ENCODE data around the gene ADARB2.

DNA sequence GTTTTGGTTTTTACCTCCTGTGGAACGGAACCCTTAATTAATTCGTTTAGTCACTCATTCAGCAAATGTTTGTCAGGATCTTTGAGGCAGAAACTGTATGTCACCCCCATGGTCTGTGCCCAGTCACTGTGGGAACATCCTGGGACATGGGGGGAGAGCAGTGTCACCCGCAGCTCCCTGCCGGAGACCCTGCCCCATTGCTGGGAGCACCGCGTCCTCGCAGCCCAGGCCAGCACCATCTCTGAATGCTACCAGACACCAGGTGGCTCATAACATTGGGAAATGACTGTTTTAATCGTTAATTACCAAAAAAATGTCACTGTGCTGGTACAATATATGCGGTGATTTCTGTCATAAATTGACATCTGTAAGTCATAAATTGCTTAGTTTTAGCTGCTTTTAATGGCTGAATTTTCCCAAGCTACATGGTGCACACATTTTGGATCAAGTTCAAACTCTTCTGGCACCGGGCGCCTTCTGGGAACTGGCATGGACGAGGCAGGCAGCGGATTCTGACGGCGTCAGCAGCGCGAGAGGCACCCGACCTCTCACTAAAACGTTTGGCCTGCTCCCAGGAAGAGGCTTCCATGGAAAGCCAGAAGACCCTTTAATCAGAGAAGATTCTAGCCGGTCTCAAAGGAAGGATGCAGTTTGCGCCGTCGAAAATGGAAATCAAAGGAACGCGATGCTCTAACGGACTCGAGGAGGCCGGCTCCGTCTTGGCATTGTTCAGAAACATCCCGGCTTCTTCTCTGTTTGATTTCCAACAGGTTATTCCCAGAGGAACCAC is 184.2 kb downstream of the ADARB2 start:
- no peak for TF ChIP-seq EZH2 (IDR thresholded peaks at IDR 0.05; ENCODE audit: insufficient read depth, poor library complexity, severe bottlenecking)
- TF ChIP-seq EZH2phosphoT487 (IDR thresholded peaks at IDR 0.05; ENCODE audit: insufficient read depth, low read depth), result no peak
